MCF 10A (cell line): Measurements from ENCODE around the gene DYNC1LI1. TPM values are rescaled to one million over a fixed set of nuclear protein-coding genes. Genes with fewer than 3 reads are reported as not detected.
A peak's percentile ranks its signal among the peaks of the same experiment; 100 is the strongest.

ENCODE experiments used
- BruUV-seq: library from RNA; stranded (reverse); fragments of 400-500 nt; replicated peaks from 2 replicates; lab custom pipeline; 2021; lab: Mats Ljungman, UMichigan
- CTCF ChIA-PET: fragments of 300-600 bp; sonication (Branson Sonifier 250); formaldehyde crosslinking; extraction: SDS; loops from one replicate; lab custom pipeline; 2021; ENCODE audit warnings: antibody characterized with exemption, inconsistent platforms; lab: Yijun Ruan, JAX
- POLR2A ChIA-PET: fragments of 300-600, 350-650 bp; sonication (Branson Sonifier 250); formaldehyde crosslinking; extraction: SDS; loops from one replicate; lab custom pipeline; 2020; ENCODE audit warnings: antibody characterized with exemption, inconsistent platforms; lab: Yijun Ruan, JAX
- DNase-seq: peaks from one replicate; pipeline ENCODE4 v3.0.0-alpha.2; 2018; ENCODE audit not compliant: unreplicated experiment
- H3K27ac Mint-ChIP-seq: one replicate; pipeline ENCODE4 v1.8.0; 2022; ENCODE audit warnings: mild to moderate bottlenecking, low read depth, mixed read lengths; ENCODE audit not compliant: unreplicated experiment
- H3K27me3 Mint-ChIP-seq: one replicate; pipeline ENCODE4 v1.8.0; 2022; ENCODE audit warnings: mixed read lengths; ENCODE audit not compliant: insufficient read depth, unreplicated experiment
- H3K36me3 Mint-ChIP-seq: one replicate; pipeline ENCODE4 v1.8.0; 2022; ENCODE audit warnings: mild to moderate bottlenecking, moderate library complexity, mixed read lengths; ENCODE audit not compliant: insufficient read depth, unreplicated experiment
- H3K4me1 Mint-ChIP-seq: one replicate; pipeline ENCODE4 v1.8.0; 2022; ENCODE audit warnings: mixed read lengths; ENCODE audit not compliant: insufficient read depth, unreplicated experiment
- H3K4me3 Mint-ChIP-seq: one replicate; pipeline ENCODE4 v1.8.0; 2022; ENCODE audit warnings: mild to moderate bottlenecking, moderate library complexity, mixed read lengths; ENCODE audit not compliant: unreplicated experiment
- H3K9me3 Mint-ChIP-seq: one replicate; pipeline ENCODE4 v1.8.0; 2022; ENCODE audit warnings: mixed read lengths; ENCODE audit not compliant: unreplicated experiment
- CTCF ChIP-seq: fragments of 200-600 bp; IDR thresholded peaks from one replicate; pipeline ENCODE4 v1.8.0; 2022; ENCODE audit warnings: antibody characterized with exemption, mild to moderate bottlenecking; ENCODE audit not compliant: unreplicated experiment
- intact Hi-C: fragments of 100-400 bp; cut with micrococcal nuclease; formaldehyde crosslinking; loops from 2 replicates; pipeline ENCODE4 v1.14.1; 2022
- total RNA-seq: library from RNA; stranded (reverse); gene quantifications from 2 replicates; pipeline ENCODE4 v1.2.3, GENCODE V29; 2022

The DYNC1LI1 gene
- total RNA-seq, 1 experiment from 2014 or later: 47.6 TPM

GRCh38 chr3:32498252-32498651, 72.4 kb downstream of the DYNC1LI1 start:
- H3K36me3 Mint-ChIP-seq: peaks cover 4% of the 10 kb centered on the region
- no peaks in the 10 kb centered on the region for H3K9me3 Mint-ChIP-seq
- H3K27ac Mint-ChIP-seq: no peak overlapping the region
- no peak overlapping the region for H3K4me3 Mint-ChIP-seq
- no peak for DNase-seq
- peaks cover 26% of the 10 kb centered on the region for H3K4me1 Mint-ChIP-seq
- intact Hi-C loops: no loop called here
- CTCF ChIA-PET: interaction anchor here (0.6 to 2.1 kb wide), 4 partner anchors 26 to 201 kb away, joined by 3 to 5 read pairs (median 4); no protein-coding TSS in a partner anchor
- no peaks in the 10 kb centered on the region for H3K27me3 Mint-ChIP-seq
- BruUV-seq: no TSS peak
- TF ChIP-seq CTCF: no peak
- POLR2A ChIA-PET: interaction anchor here (0.7 to 1.3 kb wide), 2 partner anchors 27 to 582 kb away, joined by 3 read pairs; no protein-coding TSS in a partner anchor

GRCh38 chr3:32495609-32496008, 75.0 kb downstream of the DYNC1LI1 start:
- Mint-ChIP-seq H3K27ac (no peak overlapping the region), H3K36me3 (peaks cover 4% of the 10 kb centered on the region), H3K27me3 (no peaks in the 10 kb centered on the region), H3K4me1 (peaks cover 13% of the 10 kb centered on the region), H3K4me3 (no peak overlapping the region), H3K9me3 (no peaks in the 10 kb centered on the region)
- DNase-seq: peak; percentile 68
- POLR2A ChIA-PET: interaction anchor here (0.9 to 1.6 kb wide), 2 partner anchors 75 to 104 kb away, joined by 4 read pairs; partner anchors contain the start of genes CMTM7 and DYNC1LI1
- TF ChIP-seq CTCF: no peak
- no TSS peak for BruUV-seq
- CTCF ChIA-PET: interaction anchor here (0.6 to 1.1 kb wide), 4 partner anchors 28 to 318 kb away, joined by 3 to 4 read pairs (median 4); no protein-coding TSS in a partner anchor
- intact Hi-C loops: no loop called here

- Mint-ChIP-seq H3K4me1 (peaks cover 13% of the 10 kb centered on the region), H3K9me3 (no peaks in the 10 kb centered on the region), H3K36me3 (peaks cover 4% of the 10 kb centered on the region), H3K27me3 (no peaks in the 10 kb centered on the region), H3K27ac (no peak overlapping the region), H3K4me3 (no peak overlapping the region)
- no TSS peak for BruUV-seq
- ChIA-PET CTCF (no interaction called here), POLR2A (interaction anchor here (0.9 to 1.6 kb wide), 2 partner anchors 75 to 103 kb away, joined by 4 read pairs; partner anchors contain the start of genes CMTM7 and DYNC1LI1)
- intact Hi-C loops: no loop called here
- DNase-seq: no peak
- TF ChIP-seq CTCF: no peak
Measured at GRCh38 chr3:32495085-32495484, 75.6 kb downstream of the DYNC1LI1 start.

GRCh38 chr3:32493437-32494414, 76.9 kb downstream of the DYNC1LI1 start:
- Mint-ChIP-seq H3K4me1 (peaks cover 13% of the 10 kb centered on the region), H3K9me3 (no peaks in the 10 kb centered on the region), H3K36me3 (no peaks in the 10 kb centered on the region), H3K27me3 (no peaks in the 10 kb centered on the region), H3K4me3 (no peak overlapping the region), H3K27ac (no peak overlapping the region)
- no peak for TF ChIP-seq CTCF
- CTCF ChIA-PET: interaction anchor here (0.7 to 1.0 kb wide), 2 partner anchors 17 to 172 kb away, joined by 4 read pairs; no protein-coding TSS in a partner anchor
- intact Hi-C loops: no loop called here
- DNase-seq: no peak
- BruUV-seq: no TSS peak
- POLR2A ChIA-PET: interaction anchor here (1.0 kb wide), 1 partner anchor 834 kb away, joined by 3 read pairs; no protein-coding TSS in a partner anchor
